Mesenchymal stem cell (in vitro differentiated cells and primary cell): ENCODE measurements around the gene CYTH3.

Experiments used
- DNase-seq: peaks from one replicate; pipeline ENCODE4 v3.0.0-alpha.2; 2013
- H2AFZ ChIP-seq: one replicate; pipeline ENCODE4 v1.6.1; 2013; ENCODE audit warnings: low read depth, mild to moderate bottlenecking, control low read depth, inconsistent platforms, low read length, moderate library complexity
- H2AK5ac ChIP-seq: 2 replicates; pipeline ENCODE4 v1.6.1; 2013; ENCODE audit warnings: low read length, moderate library complexity, mild to moderate bottlenecking, inconsistent platforms; ENCODE audit not compliant: severe bottlenecking
- H2BK120ac ChIP-seq: one replicate; pipeline ENCODE4 v1.6.1; 2013; ENCODE audit warnings: low read depth, mild to moderate bottlenecking, inconsistent platforms, low read length, moderate library complexity
- H2BK12ac ChIP-seq, 2 experiments: one replicate each; pipeline ENCODE4 v1.6.1; 2013; ENCODE audit warnings: inconsistent platforms in 2 of 2, low read length in 2 of 2, mild to moderate bottlenecking in 2 of 2, moderate library complexity in 2 of 2, control low read depth in 1 of 2
- H2BK15ac ChIP-seq: one replicate; pipeline ENCODE4 v1.6.1; 2013; ENCODE audit warnings: mild to moderate bottlenecking, low read depth, inconsistent platforms; ENCODE audit not compliant: poor library complexity, severe bottlenecking
- H2BK5ac ChIP-seq: 2 replicates; pipeline ENCODE4 v1.6.1; 2013; ENCODE audit warnings: low read depth, mild to moderate bottlenecking, low read length, control low read depth, inconsistent platforms; ENCODE audit not compliant: poor library complexity, severe bottlenecking
- H3K14ac ChIP-seq, 2 experiments: one replicate each; pipeline ENCODE4 v1.6.1; 2013; ENCODE audit warnings: inconsistent platforms in 2 of 2, low read length in 2 of 2, control low read depth in 1 of 2, mild to moderate bottlenecking in 1 of 2, moderate library complexity in 1 of 2
- H3K18ac ChIP-seq, 2 experiments: one replicate each; pipeline ENCODE4 v1.6.1; 2013; ENCODE audit warnings: inconsistent platforms in 2 of 2, low read length in 2 of 2, control low read depth in 1 of 2, low read depth in 1 of 2, mild to moderate bottlenecking in 1 of 2
- H3K23ac ChIP-seq, 2 experiments: one replicate each; pipeline ENCODE4 v1.6.1; 2013; ENCODE audit warnings: inconsistent platforms in 2 of 2, low read length in 2 of 2, mild to moderate bottlenecking in 2 of 2, moderate library complexity in 2 of 2, control low read depth in 1 of 2
- H3K27ac ChIP-seq: 2 replicates; pipeline ENCODE4 v1.5.1; 2013; ENCODE audit warnings: mild to moderate bottlenecking, moderate library complexity, low read length, control low read depth, inconsistent platforms; ENCODE audit not compliant: poor library complexity, severe bottlenecking
- H3K27me3 ChIP-seq, 2 experiments: 2 replicates each; pipeline versions ENCODE4 v1.6.1 to v1.7.0; 2013; ENCODE audit warnings: low read length in 2 of 2, mild to moderate bottlenecking in 2 of 2, moderate library complexity in 2 of 2, control low read depth in 1 of 2, inconsistent platforms in 1 of 2; ENCODE audit not compliant: control insufficient read depth in 1 of 2, insufficient read depth in 1 of 2
- H3K36me3 ChIP-seq, 2 experiments: 2 replicates each; pipeline versions ENCODE4 v1.6.1 to v1.7.0; 2013; ENCODE audit warnings: low read length in 2 of 2, control low read depth in 1 of 2, inconsistent platforms in 1 of 2, low read depth in 1 of 2, mild to moderate bottlenecking in 1 of 2; ENCODE audit not compliant: insufficient read depth in 2 of 2, control insufficient read depth in 1 of 2
- H3K4ac ChIP-seq, 2 experiments: one replicate each; pipeline ENCODE4 v1.6.1; 2013; ENCODE audit warnings: inconsistent platforms in 2 of 2, low read length in 2 of 2, mild to moderate bottlenecking in 2 of 2, moderate library complexity in 2 of 2, control low read depth in 1 of 2, low read depth in 1 of 2
- H3K4me1 ChIP-seq: 2 replicates; pipeline ENCODE4 v1.6.1; 2013; ENCODE audit warnings: low read depth, low read length, control low read depth; ENCODE audit not compliant: control insufficient read depth, insufficient read depth
- H3K4me2 ChIP-seq: 2 replicates; pipeline ENCODE4 v1.6.1; 2013; ENCODE audit warnings: low read length, mild to moderate bottlenecking, inconsistent platforms; ENCODE audit not compliant: poor library complexity, severe bottlenecking
- H3K4me3 ChIP-seq, 2 experiments: 2 replicates each; pipeline versions ENCODE4 v1.5.1 to v1.7.0; 2013; ENCODE audit warnings: low read length in 2 of 2, mild to moderate bottlenecking in 2 of 2, control low read depth in 1 of 2, low read depth in 1 of 2; ENCODE audit not compliant: insufficient read depth in 1 of 2
- H3K79me1 ChIP-seq: replicated peaks from 2 replicates; pipeline ENCODE4 v1.6.1; 2013; ENCODE audit warnings: mild to moderate bottlenecking, control low read depth, low read length, inconsistent platforms; ENCODE audit not compliant: poor library complexity, severe bottlenecking
- H3K9ac ChIP-seq: 2 replicates; pipeline ENCODE4 v1.7.0; 2013; ENCODE audit warnings: mild to moderate bottlenecking, low read length, moderate library complexity
- H3K9me3 ChIP-seq: 2 replicates; pipeline ENCODE4 v1.7.0; 2013; ENCODE audit warnings: mild to moderate bottlenecking, low read length; ENCODE audit not compliant: control insufficient read depth
- H4K8ac ChIP-seq: one replicate; pipeline ENCODE4 v1.6.1; 2013; ENCODE audit warnings: inconsistent platforms, mild to moderate bottlenecking, low read length, moderate library complexity
- H4K91ac ChIP-seq: one replicate; pipeline ENCODE4 v1.6.1; 2013; ENCODE audit warnings: mild to moderate bottlenecking, low read length, inconsistent platforms
- WGBS: methylation state at CpG from one replicate; pipeline ENCODE4 v1.1.7; 2013; ENCODE audit warnings: mixed read lengths; 5-methylcytosine and 5-hydroxymethylcytosine counted together

CYTH3 gene

GRCh38 chr7:6269527-6269926 lies 2.9 kb downstream of the CYTH3 start:
- Histone ChIP-seq H3K27ac (no peak overlapping the region), H3K23ac (no peak overlapping the region), H4K91ac (no peak overlapping the region), H3K4me3 (no peak overlapping the region), H3K18ac (no peak overlapping the region), H3K36me3 (peaks cover 0 to 3% of the 10 kb centered on the region in 2 experiments), H2AFZ (no peak overlapping the region), H2AK5ac (no peak overlapping the region), H2BK12ac (no peak overlapping the region), H3K27me3 (no peaks in the 10 kb centered on the region), H3K4ac (no peak overlapping the region), H3K4me1 (peaks cover 11% of the 10 kb centered on the region), H3K14ac (no peak overlapping the region), H3K9ac (peak overlapping the region; percentile 94), H2BK5ac (no peak overlapping the region), H3K4me2 (no peak overlapping the region), H2BK15ac (no peak overlapping the region), H4K8ac (no peak overlapping the region), H3K9me3 (peaks cover 2% of the 10 kb centered on the region), H2BK120ac (no peak overlapping the region), H3K79me1 (peaks cover 23% of the 10 kb centered on the region)
- WGBS: 92% methylated on average over 4 of the region's 4 CpGs
- DNase-seq: no peak

- no peak overlapping the region for H3K4ac ChIP-seq
- H2AFZ ChIP-seq: no peak overlapping the region
- H2BK12ac ChIP-seq: no peak overlapping the region
- peaks cover 2% of the 10 kb centered on the region for H3K9me3 ChIP-seq
- no peak overlapping the region for H3K18ac ChIP-seq
- H3K4me1 ChIP-seq: peaks cover 11% of the 10 kb centered on the region
- DNase-seq: no peak
- no peak overlapping the region for H2BK5ac ChIP-seq
- peaks cover 27% of the 10 kb centered on the region for H3K79me1 ChIP-seq
- H4K91ac ChIP-seq: no peak overlapping the region
- H3K27me3 ChIP-seq: no peaks in the 10 kb centered on the region
- no peak overlapping the region for H2BK120ac ChIP-seq
- H3K14ac ChIP-seq: no peak overlapping the region
- no peak overlapping the region for H2AK5ac ChIP-seq
- no peak overlapping the region for H3K4me2 ChIP-seq
- no peak overlapping the region for H3K27ac ChIP-seq
- H4K8ac ChIP-seq: peak overlapping the region; percentile 2
- no peak overlapping the region for H3K23ac ChIP-seq
- peaks cover 0 to 3% of the 10 kb centered on the region in 2 experiments for H3K36me3 ChIP-seq
- H3K4me3 ChIP-seq: no peak overlapping the region
- 88% methylated on average over 5 of the region's 5 CpGs for WGBS
- no peak overlapping the region for H2BK15ac ChIP-seq
- no peak overlapping the region for H3K9ac ChIP-seq
These were observed 3.5 kb downstream of the CYTH3 start for GRCh38 chr7:6268907-6269306.

DNA sequence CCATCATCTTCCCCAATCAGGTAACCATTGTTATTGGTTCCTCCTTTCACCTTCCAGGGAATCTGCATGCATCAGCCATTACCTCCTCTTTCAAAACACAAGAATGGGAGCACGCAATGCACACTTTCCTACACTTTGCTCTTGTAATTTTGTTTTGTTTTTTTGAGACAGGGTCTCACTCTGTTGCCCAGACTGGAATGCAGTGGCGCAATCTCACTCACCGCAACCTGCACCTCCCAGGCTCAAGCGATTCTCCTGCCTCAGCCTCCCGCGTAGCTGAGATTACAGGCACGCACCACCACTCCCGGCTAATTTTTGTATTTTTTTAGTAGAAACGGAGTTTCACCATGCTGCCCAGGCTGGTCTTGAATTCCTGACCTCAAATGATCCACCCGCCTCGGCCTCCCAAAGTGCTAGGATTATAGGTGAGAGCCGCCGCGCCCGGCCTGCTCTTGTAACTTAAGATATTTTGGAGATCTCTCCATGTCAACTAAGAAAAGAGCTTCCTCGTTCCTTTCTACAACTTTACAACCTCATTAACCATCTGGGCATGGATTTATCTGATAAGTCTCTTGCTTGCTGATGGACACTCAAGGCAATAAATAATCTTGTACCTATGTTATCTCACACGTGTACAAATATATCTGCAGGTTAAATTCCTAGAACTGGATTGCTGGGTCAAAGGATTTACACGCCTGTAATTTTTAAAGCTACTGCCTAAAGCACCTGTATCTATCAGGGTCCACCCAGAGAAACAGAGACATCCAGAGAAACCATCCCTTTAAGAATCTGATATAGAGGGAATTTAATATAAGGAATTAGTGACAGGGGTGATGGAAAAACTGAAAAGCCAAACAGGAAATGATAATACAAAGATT lies 4.2 kb downstream of the CYTH3 start:
- Histone ChIP-seq H2BK12ac (no peak overlapping the region), H2BK15ac (no peak overlapping the region)
- WGBS: 96% methylated on average over 17 of the region's 18 CpGs

DNA sequence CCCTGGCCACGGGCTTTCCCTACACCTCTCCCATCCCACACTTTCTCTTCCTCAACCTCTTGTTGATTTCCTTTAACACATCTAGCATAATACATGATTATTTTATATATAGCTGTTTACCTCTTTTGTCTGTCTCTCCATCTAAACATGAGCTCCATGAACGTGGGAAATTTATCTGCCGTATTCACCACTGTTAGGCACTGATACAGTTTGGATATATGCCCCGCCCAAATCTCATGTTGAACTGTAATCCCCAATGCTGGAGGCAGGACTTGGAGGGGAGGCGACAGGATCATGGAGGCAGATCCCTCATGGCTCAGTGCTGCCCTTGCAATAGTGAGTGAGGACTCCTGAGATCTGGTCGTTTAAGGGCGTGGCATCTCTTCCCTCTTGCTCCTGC lies 5.7 kb downstream of the CYTH3 start:
- Histone ChIP-seq H3K23ac (no peak overlapping the region), H3K36me3 (peaks cover 0 to 3% of the 10 kb centered on the region in 2 experiments), H3K9me3 (peaks cover 2% of the 10 kb centered on the region), H3K4me2 (no peak overlapping the region), H3K79me1 (peaks cover 29% of the 10 kb centered on the region), H3K9ac (no peak overlapping the region), H3K4me3 (no peak overlapping the region), H2AK5ac (no peak overlapping the region), H4K8ac (no peak overlapping the region), H2BK12ac (no peak overlapping the region), H2BK15ac (no peak overlapping the region), H2AFZ (no peak overlapping the region), H2BK5ac (no peak overlapping the region), H3K14ac (no peak overlapping the region), H4K91ac (peak overlapping the region; percentile 58), H3K27me3 (no peaks in the 10 kb centered on the region), H3K18ac (no peak overlapping the region), H2BK120ac (no peak overlapping the region), H3K27ac (no peak overlapping the region), H3K4ac (no peak overlapping the region), H3K4me1 (peaks cover 6% of the 10 kb centered on the region)
- 97% methylated on average over 7 of the region's 7 CpGs for WGBS
- no peak for DNase-seq

More for the DNA sequence above, 4.2 kb downstream of the CYTH3 start:
- H3K9me3 ChIP-seq: peaks cover 2% of the 10 kb centered on the region
- DNase-seq: no peak
- H2AFZ ChIP-seq: no peak overlapping the region
- H3K36me3 ChIP-seq: peaks cover 0 to 3% of the 10 kb centered on the region in 2 experiments
- H3K27me3 ChIP-seq: no peaks in the 10 kb centered on the region
- no peak overlapping the region for H3K14ac ChIP-seq
- no peak overlapping the region for H2AK5ac ChIP-seq
- H2BK5ac ChIP-seq: no peak overlapping the region
- no peak overlapping the region for H3K18ac ChIP-seq
- H2BK120ac ChIP-seq: no peak overlapping the region
- no peak overlapping the region for H4K91ac ChIP-seq
- H3K27ac ChIP-seq: no peak overlapping the region
- no peak overlapping the region for H3K4me3 ChIP-seq
- H3K4me1 ChIP-seq: peaks cover 11% of the 10 kb centered on the region
- no peak overlapping the region for H3K9ac ChIP-seq
- H3K4ac ChIP-seq: no peak overlapping the region
- H3K79me1 ChIP-seq: peaks cover 30% of the 10 kb centered on the region
- H4K8ac ChIP-seq: no peak overlapping the region
- H3K4me2 ChIP-seq: no peak overlapping the region
- no peak overlapping the region for H3K23ac ChIP-seq
